ENCODE data around the gene CDC73.

Gene CDC73

DNA sequence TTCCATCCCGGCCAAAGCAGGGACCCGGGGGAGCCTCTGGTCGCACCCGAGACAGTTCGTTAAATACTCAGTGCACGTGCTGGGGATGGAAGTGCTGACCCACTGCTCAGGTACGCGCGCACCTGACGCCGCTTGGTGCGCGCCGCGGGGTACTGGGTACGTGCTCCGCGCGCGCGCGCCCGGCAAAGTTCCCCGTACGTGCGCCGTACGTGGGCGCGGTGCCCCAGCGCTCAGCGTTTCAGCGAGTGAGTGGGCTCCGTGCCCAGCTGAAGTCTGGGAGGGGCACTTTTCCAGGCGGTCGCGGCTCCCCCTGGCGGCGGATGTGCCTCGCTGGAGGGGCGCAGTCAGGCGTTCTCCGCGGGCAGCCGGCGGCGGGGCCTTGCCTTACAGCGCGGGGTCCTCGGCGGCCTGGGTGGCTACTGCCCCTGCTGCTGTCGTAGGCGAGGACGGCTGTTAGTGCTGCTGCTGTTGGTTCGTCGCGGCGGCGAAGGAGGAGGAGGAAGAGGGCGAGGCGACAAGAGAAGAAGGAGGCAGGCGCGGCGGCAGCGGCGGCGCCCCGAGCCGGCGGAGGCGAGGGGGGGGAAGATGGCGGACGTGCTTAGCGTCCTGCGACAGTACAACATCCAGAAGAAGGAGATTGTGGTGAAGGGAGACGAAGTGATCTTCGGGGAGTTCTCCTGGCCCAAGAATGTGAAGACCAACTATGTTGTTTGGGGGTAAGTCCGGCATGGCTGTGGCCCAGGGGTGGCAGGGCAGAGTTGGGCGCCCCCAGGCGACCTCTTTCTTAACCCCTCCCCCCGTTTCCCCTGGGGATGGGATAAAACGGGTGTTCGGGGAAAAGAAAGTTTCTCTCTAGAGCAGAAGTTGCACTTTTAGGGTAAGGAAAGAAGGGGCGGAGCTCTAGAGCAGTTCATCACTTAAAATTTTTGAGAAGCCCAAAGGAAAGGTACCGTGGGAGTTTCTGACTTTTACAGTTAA, at the start of gene CDC73:
TSS of gene CDC73 (plus strand) at position 416 of the 978 bp plus-strand sequence. CDS start at position 586, 170 bp downstream.
- peak; percentile 99 for DNase-seq

DNA sequence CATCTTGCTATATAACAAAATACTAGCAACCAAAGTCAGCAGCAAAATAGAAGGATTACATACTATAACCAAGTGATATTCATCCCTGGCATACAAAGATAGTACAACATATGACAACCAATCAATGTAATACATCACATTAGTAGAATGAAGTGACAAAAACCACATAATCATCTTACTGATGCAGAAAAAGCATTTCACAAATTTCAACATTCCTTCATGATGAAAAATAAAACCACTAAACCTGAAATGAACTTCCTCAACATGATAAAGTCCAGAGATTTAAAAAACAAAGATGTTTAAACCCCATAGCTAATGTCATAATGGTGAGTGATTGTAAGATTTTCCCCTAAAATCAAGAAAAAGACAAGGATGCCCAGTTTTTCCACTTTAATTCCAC, 43.8 kb upstream of the CDC73 start:
- no peak for DNase-seq

DNA sequence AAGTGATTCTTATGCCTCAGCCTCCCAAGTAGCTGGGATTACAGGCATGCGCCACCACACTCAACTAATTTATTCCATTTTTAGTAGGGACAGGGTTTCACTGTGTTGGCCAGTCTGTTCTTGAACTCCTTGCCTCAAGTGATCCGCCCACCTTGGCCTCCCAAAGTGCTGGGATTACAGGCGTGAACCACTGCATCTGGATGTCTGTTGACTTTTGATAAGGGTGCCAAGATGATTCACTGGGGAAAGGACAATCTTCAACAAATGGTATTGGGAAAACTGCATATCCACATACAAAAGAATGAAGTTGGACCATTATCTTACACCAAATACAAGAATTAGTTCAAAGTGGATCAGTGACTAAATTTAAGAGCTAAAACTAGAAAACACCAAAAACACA, 42.6 kb upstream of the CDC73 start:
- no peak for DNase-seq

DNA sequence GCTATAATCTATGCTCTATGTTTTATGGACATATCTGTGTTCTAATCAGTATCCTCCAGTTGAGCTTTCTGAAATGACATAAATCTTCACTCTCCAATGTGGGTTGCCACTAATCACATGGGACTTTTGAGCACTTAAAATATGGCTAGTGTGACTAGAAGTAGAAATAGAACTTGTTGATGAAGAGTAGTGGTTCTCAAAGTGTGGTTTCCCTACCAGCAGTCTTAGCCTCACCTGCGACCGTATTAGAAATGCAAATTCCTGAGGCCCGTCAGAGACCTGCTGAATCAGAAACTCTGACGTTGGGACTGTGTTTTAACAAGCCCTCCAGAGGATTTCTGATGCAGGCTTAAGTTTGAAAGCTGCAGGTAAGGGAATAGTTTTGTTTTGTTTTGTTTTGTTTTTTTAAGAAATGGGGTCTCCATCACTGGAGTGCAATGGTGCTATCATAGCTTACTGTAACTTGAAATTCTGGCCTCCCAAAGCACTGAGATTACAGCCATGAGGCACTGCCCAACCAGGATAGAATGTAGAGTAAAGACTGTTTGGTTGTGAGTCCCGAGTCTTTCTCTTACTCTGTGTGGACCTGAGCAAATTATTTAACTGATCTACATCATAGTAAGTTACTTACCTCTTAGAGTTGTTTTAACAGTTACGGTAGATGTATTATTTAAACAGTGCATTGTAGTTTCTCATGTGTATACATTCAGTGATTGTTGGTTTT, 38.3 kb upstream of the CDC73 start:
- DNase-seq, result no peak

DNA sequence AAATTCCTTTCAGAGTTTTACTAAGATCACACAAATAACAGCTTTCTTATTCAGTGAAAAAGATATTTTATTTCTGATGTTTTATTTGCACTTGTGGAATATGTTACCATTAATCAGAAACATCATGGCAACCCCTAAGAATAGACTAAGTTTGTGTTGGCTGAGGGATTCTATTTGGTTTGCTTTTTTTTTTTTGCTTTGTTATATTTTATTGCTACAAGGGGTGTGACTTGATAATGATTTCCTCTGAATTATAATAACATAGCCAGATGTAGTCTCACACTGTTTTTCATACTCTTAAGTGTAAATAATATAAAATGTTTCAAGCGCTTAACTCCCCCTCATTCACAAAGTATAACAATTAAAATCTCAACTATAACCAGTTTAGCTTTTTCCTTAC, 36.6 kb upstream of the CDC73 start:
- no peak for DNase-seq

- no peak for DNase-seq
Observed at GRCh38 chr1:193086342-193086741, 35.5 kb upstream of the CDC73 start.

DNA sequence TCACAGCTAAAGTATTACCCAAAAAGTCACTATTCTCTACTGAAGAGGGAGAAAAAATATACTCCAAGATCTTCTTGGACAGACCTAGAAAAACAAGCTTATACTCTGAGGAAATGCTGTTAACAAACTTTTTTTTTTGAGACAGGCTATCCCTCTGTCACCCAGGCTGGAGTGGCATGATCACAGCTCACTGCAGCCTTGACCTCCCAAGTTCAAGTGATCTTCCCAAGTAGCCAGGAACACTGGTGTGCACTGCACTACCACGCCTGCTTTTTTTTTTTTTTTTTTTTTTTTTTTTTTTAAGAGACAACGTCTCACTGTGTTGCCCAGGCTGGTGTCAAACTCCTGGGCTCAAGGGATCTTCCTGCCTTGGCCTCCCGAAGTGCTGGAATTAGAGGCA, 33.9 kb upstream of the CDC73 start:
- DNase-seq, result no peak

- no peak for DNase-seq
Observed at GRCh38 chr1:193090865-193091264, 31.0 kb upstream of the CDC73 start.

GRCh38 chr1:193094112-193094511, 27.7 kb upstream of the CDC73 start:
- no peak for DNase-seq

GRCh38 chr1:193102662-193103061, 19.2 kb upstream of the CDC73 start:
- no peak for DNase-seq

DNA sequence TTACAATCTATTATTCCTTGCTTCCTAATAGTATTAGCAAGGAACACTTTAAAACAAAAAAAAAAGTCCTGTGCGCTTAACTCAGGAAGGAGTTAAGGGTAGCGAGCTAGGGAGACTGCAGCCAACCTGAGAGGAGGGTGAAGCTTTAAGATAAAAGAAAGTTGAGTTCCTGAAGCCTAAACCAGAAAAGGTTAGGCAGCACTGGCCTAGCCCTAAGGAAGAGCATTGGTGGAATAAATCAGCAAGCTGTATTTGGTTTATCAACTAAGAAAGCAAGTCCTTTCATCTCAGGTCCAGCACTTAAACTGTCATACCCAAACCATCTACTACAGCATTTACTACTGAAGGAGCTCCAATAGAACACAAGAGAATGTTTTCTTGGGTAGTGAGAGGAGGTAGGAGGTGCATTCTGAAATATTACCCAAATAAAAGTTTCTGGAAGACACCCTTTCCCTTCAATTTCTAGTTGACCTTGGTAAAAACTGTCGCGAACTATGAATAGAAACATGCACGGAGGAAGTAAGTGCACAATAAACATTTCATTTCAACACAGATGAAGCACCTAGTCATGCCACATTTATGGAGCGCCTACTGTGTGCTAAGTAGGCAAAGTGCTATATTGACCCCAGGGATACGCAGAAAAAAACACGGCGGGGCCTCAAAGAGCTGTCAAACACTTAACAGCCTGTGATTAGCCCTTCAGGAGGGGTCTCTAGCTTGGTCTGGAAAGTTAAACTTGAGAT, 17.9 kb upstream of the CDC73 start:
- no peak for DNase-seq

GRCh38 chr1:193104502-193104906, 17.3 kb upstream of the CDC73 start:
- DNase-seq, result peak; percentile 41

DNA sequence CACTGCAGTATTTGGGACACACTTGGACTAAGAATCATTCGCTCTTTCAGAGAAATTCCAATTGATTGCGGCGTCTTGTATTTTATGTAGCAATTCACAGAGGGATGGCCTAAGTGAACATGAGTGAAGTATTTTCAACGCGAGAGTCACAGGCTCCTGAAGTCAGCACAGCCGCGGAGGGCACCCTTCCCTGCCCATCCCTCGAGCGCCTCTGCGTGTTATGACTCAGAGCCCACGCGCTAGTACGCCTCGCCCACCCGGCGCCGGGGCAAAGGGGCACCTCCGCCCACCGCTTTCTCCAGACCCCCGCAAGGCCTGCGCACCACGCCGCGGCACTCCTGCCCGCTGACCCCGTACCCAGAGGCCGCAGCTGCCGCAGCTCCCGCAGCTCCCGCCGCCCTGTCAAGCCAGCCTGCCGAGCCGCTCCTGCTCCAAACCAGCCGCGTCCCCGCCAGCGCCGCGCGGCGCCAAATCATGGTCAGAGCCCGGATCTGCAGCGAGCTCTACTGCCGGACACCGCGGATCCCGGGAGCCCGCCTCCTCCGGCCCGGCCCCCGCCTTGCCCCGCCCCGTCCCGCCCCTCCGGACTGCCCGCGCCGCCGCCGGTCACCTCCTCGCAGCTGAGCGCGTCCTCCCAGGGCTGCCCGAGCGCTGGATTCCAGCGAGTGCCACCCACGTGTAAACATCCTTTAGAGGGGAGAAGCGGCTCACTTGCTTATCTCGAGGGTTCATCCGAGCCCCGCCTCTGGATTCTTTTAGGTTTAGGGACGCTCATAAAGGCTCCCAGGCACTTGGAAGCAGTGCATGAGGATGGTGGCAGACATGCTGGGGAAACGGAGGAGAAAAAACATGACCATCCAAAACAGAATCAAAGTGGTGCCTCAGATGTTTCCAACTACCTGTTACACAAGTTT, 16.7 kb upstream of the CDC73 start, which contains the start of gene GLRX2:
TSS of gene GLRX2 (minus strand) at position 508 of the 914 bp plus-strand sequence. CDS start at position 476, 32 bp downstream.
- peak; percentile 65 for DNase-seq

GRCh38 chr1:193105821-193106177, 16.0 kb upstream of the CDC73 start:
- DNase-seq, result no peak

GRCh38 chr1:193108471-193108870, 13.4 kb upstream of the CDC73 start:
- DNase-seq, result no peak

GRCh38 chr1:193109619-193110018, 12.2 kb upstream of the CDC73 start:
- no peak for DNase-seq

DNA sequence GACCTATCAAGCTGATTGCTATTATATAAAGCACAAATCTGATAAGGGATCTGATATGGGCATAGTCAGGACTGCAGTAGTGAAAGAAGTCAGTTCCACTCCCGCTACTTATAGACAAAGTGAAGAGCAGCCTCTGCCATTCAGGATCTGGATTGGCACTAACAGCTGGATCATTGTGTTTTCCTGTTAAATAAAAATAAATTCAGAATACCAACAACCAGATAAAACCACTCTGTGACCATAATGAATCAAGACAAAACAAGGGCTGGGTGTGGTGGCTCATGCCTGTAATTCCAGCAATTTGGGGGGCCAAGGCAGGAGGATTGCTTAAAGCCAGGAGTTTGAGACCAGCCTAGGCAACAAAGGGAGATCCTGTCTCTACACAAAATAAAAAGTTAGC, 11.6 kb upstream of the CDC73 start:
- DNase-seq, result no peak

DNA sequence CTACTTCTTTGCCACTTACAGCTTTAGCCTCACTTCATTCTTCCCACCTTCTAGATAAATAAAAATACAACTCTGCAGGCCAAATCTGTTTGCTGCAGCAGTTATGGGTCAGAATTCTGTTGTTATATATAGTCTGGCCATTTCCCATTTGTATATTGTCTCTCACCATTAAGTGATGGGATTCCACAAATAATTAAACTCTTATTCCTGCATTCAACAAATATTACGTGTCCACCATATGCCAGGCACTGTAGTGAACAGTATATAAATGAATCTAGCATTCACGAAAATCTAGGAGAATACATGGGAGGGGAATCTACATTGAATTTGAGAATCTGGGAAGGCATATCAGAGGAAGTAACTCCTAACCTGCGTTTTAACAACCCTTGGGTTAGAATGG, 11.0 kb upstream of the CDC73 start:
- no peak for DNase-seq

DNA sequence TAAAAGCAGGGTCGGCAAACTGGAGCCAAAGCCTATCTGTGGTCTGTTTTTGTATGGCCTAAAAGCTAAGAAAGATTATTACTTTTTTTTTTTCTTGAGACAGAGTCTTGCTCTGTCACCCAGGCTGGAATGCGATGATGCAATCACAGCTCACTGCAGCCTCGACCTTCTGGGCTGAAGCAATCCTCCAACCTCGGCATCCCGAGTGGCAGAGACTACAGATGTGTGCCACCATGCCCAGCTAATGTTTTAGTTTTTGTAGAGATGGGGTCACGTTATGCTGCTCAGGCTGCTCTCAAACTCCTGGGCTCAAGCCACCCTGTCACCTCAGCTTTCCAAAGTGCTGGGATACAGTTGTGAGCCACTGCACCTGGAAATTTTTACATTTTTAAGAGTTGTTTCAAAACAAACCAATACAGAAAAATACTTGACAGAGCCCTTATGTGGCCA, 10.2 kb upstream of the CDC73 start:
- no peak for DNase-seq

DNA sequence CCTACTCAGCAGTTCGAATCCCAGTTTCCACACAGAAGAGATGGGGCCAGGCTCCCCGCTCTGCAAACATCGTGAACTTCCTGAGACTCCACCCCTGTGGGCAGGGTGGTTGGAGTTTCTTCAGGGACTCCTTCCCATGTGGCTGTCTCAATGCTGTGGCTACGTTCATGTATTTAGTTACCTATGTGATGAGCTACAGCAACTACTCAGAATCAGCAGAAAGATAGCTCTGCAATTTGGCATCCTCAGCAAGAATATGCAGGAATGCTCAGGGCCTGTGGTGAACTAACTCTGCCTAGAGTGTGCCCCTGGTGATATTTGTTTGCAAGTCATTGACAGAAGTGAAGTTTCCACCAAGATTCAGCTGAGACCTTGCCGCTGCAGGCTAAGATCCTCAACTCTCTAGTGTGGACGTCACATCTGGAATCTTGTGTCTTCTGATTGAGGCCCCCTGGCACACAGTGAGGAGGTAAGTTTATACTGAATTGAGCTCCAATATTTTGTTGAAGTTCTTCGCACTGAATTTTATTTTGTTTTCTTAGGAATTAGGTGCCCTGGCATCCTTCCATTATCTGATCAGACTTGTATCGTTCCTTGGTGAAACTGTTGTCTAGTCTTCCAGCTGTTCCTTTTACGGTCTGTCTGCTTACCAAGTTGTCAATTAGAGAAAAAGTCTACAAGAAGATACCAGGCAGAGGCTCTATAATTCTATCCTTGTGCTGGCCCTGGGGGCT, 8.4 kb upstream of the CDC73 start:
- DNase-seq, result no peak

DNA sequence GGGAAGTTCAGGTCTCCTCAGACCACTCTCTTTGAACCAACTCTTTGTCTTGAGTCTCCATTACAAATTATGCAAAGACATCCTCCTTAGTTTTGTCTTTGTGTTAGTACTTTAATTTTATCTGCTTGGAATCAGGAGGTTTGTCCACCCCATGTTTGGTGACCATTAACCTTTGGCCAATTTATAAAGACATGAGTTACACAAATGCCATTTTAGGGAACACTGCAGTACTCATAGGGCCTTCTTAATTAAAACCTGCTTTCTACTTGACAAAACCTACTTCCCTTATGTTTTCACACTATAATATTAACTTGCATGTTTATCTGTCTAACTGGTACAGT, 7.9 kb upstream of the CDC73 start:
- no peak for DNase-seq

Measured in activated CD4-positive, CD25-positive, alpha-beta regulatory T cell treated with anti-CD3 and anti-CD28 coated beads, Interleukin-2, amount 50 U/mL, for 72 hours (primary cell).